Esophagus squamous epithelium (tissue), 5 donors: ENCODE measurements around the gene ABCC1. TPM values are rescaled to one million over a fixed set of nuclear protein-coding genes. Genes with fewer than 3 reads are reported as not detected.

Experiments
- DNase-seq: peaks from one replicate; lab custom pipeline; 2025; lab: John Stamatoyannopoulos, UW
- H3K27ac ChIP-seq, 4 donors: fragments of 200-600 bp; sonication (generic); one replicate each; pipeline ENCODE4 v1.5.1; 2016 to 2019; ENCODE audit warnings: mild to moderate bottlenecking in 1 of 4
- H3K27me3 ChIP-seq, 4 donors: fragments of 200-600 bp; sonication (generic); 1 replicate in 3 of 4; 2 replicates in 1 of 4; pipeline versions ENCODE4 v1.5.1 to v1.6.0; 2017 to 2021; ENCODE audit warnings: antibody characterized with exemption in 1 of 4
- H3K36me3 ChIP-seq, 3 donors: fragments of 200-600 bp; sonication (generic); one replicate each; pipeline ENCODE4 v1.5.1; 2016 to 2019
- H3K4me1 ChIP-seq, 3 donors: fragments of 200-600 bp; sonication (generic); one replicate each; pipeline ENCODE4 v1.5.1; 2017 to 2019
- H3K4me3 ChIP-seq, 4 donors: fragments of 200-600 bp; sonication (generic); 1 replicate in 3 of 4; 2 replicates in 1 of 4; pipeline ENCODE4 v1.5.1; 2016 to 2019; ENCODE audit warnings: mild to moderate bottlenecking in 2 of 4, moderate library complexity in 1 of 4
- H3K9me3 ChIP-seq, 3 donors: fragments of 200-600 bp; sonication (generic); one replicate each; pipeline ENCODE4 v1.5.1; 2016 to 2019
- CTCF ChIP-seq, 6 experiments: fragments of 450-650 bp in 4 of 6; fragments of 200-600 bp in 2 of 6; sonication (generic) in 2 of 6; IDR thresholded peaks; one replicate each; pipeline ENCODE4 v1.5.1; 2016 to 2019; ENCODE audit warnings: antibody characterized with exemption in 6 of 6, mild to moderate bottlenecking in 4 of 6, moderate library complexity in 4 of 6
- POLR2A ChIP-seq, 4 donors: fragments of 450-650 bp; IDR thresholded peaks; one replicate each; pipeline ENCODE4 v1.6.1; 2017; ENCODE audit warnings: antibody characterized with exemption in 4 of 4, mild to moderate bottlenecking in 4 of 4, moderate library complexity in 3 of 4
- WGBS, 2 donors: methylation state at CpG; one replicate each; pipeline ENCODE4 v1.1.5; 2018; 5-methylcytosine and 5-hydroxymethylcytosine counted together
- intact Hi-C: fragments of 100-400 bp; cut with DNase I; formaldehyde crosslinking; loops from one replicate; pipeline ENCODE4 v1.15.0; 2022
- total RNA-seq, 4 donors: library from RNA; depleted of rRNA; stranded (reverse); fragments of >200 nt; gene quantifications; one replicate each; pipeline ENCODE4 v1.1.0, GENCODE V29; 2016
- donor health status: DM: yes; HTN: yes; CAD: no.

Gene ABCC1
- total RNA-seq, 4 donors from 2014 or later: 22.9 to 56.7 (median 46.9) TPM

- no peaks in the 10 kb centered on the region for H3K9me3 ChIP-seq
- H3K27me3 ChIP-seq: no peaks in the 10 kb centered on the region
- H3K4me1 ChIP-seq: peaks cover 0 to 22% (median 4%) of the 10 kb centered on the region in 3 donors
- intact Hi-C loops: no loop called here
- TF ChIP-seq CTCF (IDR thresholded peaks at IDR 0.05) (peak in 1 of 6 experiments; percentile 5), POLR2A (IDR thresholded peaks at IDR 0.05) (no peak)
- 71 to 76% methylated on average over 4 to 5 of the region's 12 CpGs for WGBS, 2 donors
- DNase-seq: no peak
- H3K27ac ChIP-seq: peak overlapping the region in 1 of 4 donors; percentile 39
- H3K4me3 ChIP-seq: no peak overlapping the region
- H3K36me3 ChIP-seq: peaks cover 24 to 98% (median 50%) of the 10 kb centered on the region in 3 donors
These were observed 96.5 kb downstream of the ABCC1 start for GRCh38 chr16:16045879-16046278.

GRCh38 chr16:16047761-16048160, 98.3 kb downstream of the ABCC1 start:
- Histone ChIP-seq H3K4me1 (peaks cover 0 to 17% (median 4%) of the 10 kb centered on the region in 3 donors), H3K9me3 (no peaks in the 10 kb centered on the region), H3K4me3 (no peak overlapping the region), H3K27ac (no peak overlapping the region), H3K36me3 (peaks cover 39 to 98% (median 56%) of the 10 kb centered on the region in 3 donors), H3K27me3 (no peaks in the 10 kb centered on the region)
- TF ChIP-seq POLR2A (IDR thresholded peaks at IDR 0.05) (no peak), CTCF (IDR thresholded peaks at IDR 0.05) (no peak)
- no peak for DNase-seq
- WGBS, 2 donors: 96 to 98% methylated on average over 7 of the region's 11 CpGs
- intact Hi-C loops: no loop called here

- Histone ChIP-seq H3K27me3 (no peaks in the 10 kb centered on the region), H3K4me1 (peaks cover 0 to 17% (median 4%) of the 10 kb centered on the region in 3 donors), H3K9me3 (no peaks in the 10 kb centered on the region), H3K4me3 (no peak overlapping the region), H3K27ac (no peak overlapping the region), H3K36me3 (peaks cover 40 to 100% (median 59%) of the 10 kb centered on the region in 3 donors)
- TF ChIP-seq POLR2A (IDR thresholded peaks at IDR 0.05): no peak
- no peak for TF ChIP-seq CTCF (IDR thresholded peaks at IDR 0.05)
- intact Hi-C loops: no loop called here
- DNase-seq: no peak
- WGBS, 2 donors: 91 to 95% methylated on average over 4 to 5 of the region's 6 CpGs
These were observed 99.6 kb downstream of the ABCC1 start for GRCh38 chr16:16048904-16049582.

GRCh38 chr16:16050106-16050505, 100.7 kb downstream of the ABCC1 start:
- Histone ChIP-seq H3K9me3 (no peaks in the 10 kb centered on the region), H3K4me1 (peaks cover 0 to 12% (median 4%) of the 10 kb centered on the region in 3 donors), H3K27me3 (no peaks in the 10 kb centered on the region), H3K27ac (no peak overlapping the region), H3K4me3 (no peak overlapping the region), H3K36me3 (peaks cover 41 to 100% (median 56%) of the 10 kb centered on the region in 3 donors)
- 91 to 100% methylated on average over 3 to 6 of the region's 6 CpGs for WGBS, 2 donors
- DNase-seq: no peak
- TF ChIP-seq CTCF (IDR thresholded peaks at IDR 0.05) (no peak), POLR2A (IDR thresholded peaks at IDR 0.05) (no peak)
- intact Hi-C loops: no loop called here

GRCh38 chr16:16051132-16051531, 101.7 kb downstream of the ABCC1 start:
- Histone ChIP-seq H3K4me3 (no peak overlapping the region), H3K27ac (no peak overlapping the region), H3K4me1 (peaks cover 0 to 2% (median 0%) of the 10 kb centered on the region in 3 donors), H3K9me3 (no peaks in the 10 kb centered on the region), H3K36me3 (peaks cover 42 to 100% (median 50%) of the 10 kb centered on the region in 3 donors), H3K27me3 (no peaks in the 10 kb centered on the region)
- WGBS, 2 donors: 100% methylated on average over 3 to 4 of the region's 4 CpGs
- no peak for TF ChIP-seq CTCF (IDR thresholded peaks at IDR 0.05)
- TF ChIP-seq POLR2A (IDR thresholded peaks at IDR 0.05): no peak
- DNase-seq: no peak
- intact Hi-C loops: no loop called here
